GM18511 (cell line): ENCODE data around the gene ATP2B1.
"Not testable (repeated sequence)": the region's sequence is repeated elsewhere in the genome, so short reads cannot be mapped to it uniquely, and the experiment has no call there.

Experiments
- ATAC-seq: cut with Tn5 transposase; IDR thresholded peaks from one replicate; pipeline ENCODE4 v1.9.1; 2021; ENCODE audit warnings: mild to moderate bottlenecking, moderate library complexity; ENCODE audit not compliant: unreplicated experiment

The ATP2B1 gene

GRCh38 chr12:89717759-89718523 is 9.3 kb upstream of the ATP2B1 start:
- no peak for ATAC-seq

GRCh38 chr12:89712706-89713105 is 4.1 kb upstream of the ATP2B1 start:
- no peak for ATAC-seq

GRCh38 chr12:89710873-89711750 is 2.5 kb upstream of the ATP2B1 start:
- no peak for ATAC-seq

- peak; percentile 7 for ATAC-seq
These were observed 1.6 kb upstream of the ATP2B1 start for GRCh38 chr12:89709995-89710872.

GRCh38 chr12:89709157-89709994 is 738 bp upstream of the ATP2B1 start:
- peak; percentile 63 for ATAC-seq

- peak; percentile 1 for ATAC-seq
These were observed 704 bp downstream of the ATP2B1 start for GRCh38 chr12:89707703-89708564.

GRCh38 chr12:89706986-89707702 is 1.5 kb downstream of the ATP2B1 start:
- ATAC-seq, result no peak

GRCh38 chr12:89706551-89706950 is 2.1 kb downstream of the ATP2B1 start:
- ATAC-seq, result no peak

- no peak for ATAC-seq
These were observed 4.2 kb downstream of the ATP2B1 start for GRCh38 chr12:89704457-89704856.

- no peak for ATAC-seq
These were observed 4.9 kb downstream of the ATP2B1 start for GRCh38 chr12:89703768-89704167.

- no peak for ATAC-seq
These were observed 6.1 kb downstream of the ATP2B1 start for GRCh38 chr12:89702503-89702902.

- no peak for ATAC-seq
These were observed 6.9 kb downstream of the ATP2B1 start for GRCh38 chr12:89701606-89702206.

GRCh38 chr12:89700191-89700810 is 8.3 kb downstream of the ATP2B1 start:
- no peak for ATAC-seq

- ATAC-seq, result no peak
These were observed 10.0 kb downstream of the ATP2B1 start for GRCh38 chr12:89698607-89699006.

GRCh38 chr12:89697728-89698127 is 10.9 kb downstream of the ATP2B1 start:
- ATAC-seq, result not testable (repeated sequence)

- no peak for ATAC-seq
These were observed 11.3 kb downstream of the ATP2B1 start for GRCh38 chr12:89697296-89697695.

GRCh38 chr12:89695830-89696229 is 12.8 kb downstream of the ATP2B1 start:
- ATAC-seq, result peak; percentile 66

GRCh38 chr12:89695100-89695499 is 13.5 kb downstream of the ATP2B1 start:
- ATAC-seq, result no peak
